Islet precursor cell (in vitro differentiated cells): ENCODE results near the gene TIMM23.
"Not testable (repeated sequence)": the region's sequence is repeated elsewhere in the genome, so short reads cannot be mapped to it uniquely, and the experiment has no call there.

Experiments
- DNase-seq: peaks from one replicate; pipeline ENCODE4 v3.0.0-alpha.2; 2018

TIMM23 gene

DNA sequence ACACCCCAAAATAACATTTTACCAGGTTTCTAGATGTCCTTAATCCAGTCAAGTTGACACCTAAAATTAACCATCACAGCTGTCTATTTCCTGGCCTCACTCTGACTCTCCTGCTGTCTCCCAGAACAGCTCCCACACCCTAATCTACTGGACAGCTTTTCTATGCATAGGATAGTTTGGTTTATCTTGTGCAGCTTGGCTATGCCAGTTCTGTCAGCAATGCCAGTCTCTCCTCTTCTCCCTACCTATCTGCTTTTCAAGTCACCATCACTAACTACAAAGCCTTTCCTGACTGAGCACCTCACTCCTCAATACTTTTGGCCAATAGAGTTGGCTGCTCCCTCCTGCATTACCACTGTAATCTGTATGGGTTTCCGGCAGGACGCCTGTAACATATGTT lies 53.1 kb downstream of the TIMM23 start:
- no peak for DNase-seq

DNA sequence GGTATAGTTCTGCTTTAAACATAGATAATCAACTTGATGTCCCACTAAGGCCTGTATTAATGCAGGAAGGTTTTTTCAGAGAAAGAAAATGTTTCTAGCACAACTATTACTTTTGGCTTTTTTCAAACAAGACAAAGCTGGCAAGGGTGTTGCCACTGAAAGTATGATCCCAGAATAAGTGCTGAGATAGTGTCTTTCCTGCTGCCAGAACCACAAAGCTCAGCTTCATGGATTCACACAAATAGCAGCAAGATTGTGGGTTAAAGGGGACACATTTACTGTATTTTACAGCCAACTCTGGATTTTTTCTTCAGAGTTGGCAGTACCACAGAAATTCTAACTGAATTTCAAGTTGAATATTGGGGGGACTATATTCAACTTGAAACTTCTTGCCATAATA lies 53.8 kb downstream of the TIMM23 start:
- no peak for DNase-seq

DNA sequence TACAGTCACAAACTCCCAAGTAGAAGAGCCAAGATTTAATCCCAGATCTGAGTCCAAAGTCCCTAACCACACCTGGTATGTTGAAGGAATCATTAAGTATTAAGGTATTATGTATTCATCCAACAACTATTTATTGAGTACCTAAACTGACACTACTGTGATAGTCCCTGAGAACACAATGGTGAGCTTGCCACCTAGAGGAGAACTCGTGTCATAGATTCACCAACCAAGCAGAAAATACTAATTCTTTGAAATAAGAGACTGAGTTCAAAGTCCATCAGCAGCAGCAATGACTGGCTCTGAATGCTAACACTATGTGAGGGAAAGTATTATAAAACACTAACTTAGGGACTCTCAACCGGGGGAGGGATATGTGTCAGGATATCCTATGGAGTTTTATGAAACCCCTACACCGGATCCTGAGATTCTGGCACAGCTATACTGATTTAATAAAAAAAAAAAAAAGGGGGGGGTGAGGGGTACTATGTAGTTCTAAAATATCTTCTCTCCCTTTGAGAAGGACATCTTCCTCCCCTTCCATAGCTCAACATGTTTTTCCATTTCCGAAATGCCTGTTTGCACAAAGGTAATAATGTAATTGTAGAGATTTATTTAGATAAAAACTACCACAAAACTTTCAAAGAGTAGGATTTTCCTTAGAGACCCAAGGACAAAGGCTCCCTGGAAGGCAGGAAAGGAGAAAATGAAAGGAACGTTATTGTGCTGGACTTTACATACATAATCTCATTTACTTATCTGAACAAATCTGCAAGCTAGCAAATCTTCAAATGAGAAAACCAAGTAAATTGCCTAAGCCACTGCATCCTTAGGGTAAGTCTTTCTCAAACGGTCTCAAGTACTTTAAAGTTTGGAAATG lies 56.5 kb downstream of the TIMM23 start:
- no peak for DNase-seq

DNA sequence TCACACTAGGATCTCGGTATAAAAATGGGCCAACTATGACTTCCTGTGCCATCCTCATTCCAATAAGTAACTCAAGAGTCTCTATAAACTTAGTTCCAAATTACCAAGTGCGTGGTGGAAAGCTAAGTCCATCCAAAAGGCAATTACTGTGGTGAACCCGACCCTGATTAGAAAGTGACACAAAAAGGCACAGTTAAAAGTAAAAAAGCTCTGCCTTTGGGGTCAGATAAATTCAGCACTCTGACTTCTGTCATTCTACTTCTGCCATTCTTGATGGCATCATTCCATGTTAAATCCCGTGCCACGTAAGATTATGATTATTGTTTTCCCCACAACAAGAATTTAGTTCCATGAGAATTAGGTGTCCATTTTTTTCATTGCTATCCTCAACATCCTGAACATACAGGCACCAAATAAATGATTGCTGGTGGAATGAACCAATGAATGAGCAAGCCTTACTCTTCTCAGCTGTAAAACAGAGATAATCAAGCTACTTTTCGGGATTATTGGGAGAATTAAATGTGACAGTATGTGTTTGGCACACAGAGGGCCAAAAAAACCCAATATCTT lies 57.3 kb downstream of the TIMM23 start:
- DNase-seq = no peak

DNA sequence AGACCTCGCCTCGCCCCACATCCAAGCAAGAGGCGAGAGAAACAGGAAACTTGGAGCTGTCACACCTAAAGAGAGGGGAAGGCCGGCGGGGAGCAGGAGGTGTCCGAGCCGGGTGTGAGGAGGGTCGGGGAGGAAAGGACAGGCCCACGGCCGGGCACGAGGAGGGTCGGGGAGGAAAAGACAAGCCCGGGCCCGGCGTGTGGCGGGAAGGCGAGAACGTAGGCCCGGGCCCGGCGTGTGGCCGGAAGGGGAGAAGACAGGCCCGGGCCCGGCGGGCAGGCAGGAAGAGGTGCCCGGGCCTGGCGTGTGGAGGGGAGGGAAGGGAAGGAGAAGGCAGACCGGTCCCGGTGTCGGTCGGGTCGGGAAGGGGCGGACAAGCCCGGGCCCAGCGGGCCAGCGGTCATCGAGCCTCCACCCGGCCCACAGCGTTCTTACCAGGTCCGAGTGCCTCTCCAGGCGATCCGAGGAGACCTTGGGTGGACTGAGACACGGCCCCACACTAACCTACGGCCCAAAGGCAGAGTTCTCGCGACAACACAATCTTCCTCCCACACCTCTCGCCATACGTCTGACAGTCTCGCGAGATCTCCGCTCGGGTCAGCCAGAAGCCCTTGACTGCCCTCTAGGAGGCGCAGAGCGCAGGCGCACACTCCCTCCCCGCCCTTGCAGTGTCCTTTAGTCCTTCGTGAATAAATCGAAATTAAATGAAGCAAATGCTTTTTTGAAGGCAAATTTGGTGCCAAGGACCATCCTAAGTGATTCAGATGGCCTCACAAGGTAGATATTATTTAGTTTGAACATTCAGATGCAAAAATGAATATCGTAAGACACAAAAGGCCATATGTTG lies 58.0 kb downstream of the TIMM23 start, which contains the start of gene NCOA4:
Gene NCOA4, minus strand, starts transcription at position 533 of the 847 bp plus-strand sequence. CDS start 13,943 bp downstream, outside the sequence.
- DNase-seq = peak; percentile 98

DNA sequence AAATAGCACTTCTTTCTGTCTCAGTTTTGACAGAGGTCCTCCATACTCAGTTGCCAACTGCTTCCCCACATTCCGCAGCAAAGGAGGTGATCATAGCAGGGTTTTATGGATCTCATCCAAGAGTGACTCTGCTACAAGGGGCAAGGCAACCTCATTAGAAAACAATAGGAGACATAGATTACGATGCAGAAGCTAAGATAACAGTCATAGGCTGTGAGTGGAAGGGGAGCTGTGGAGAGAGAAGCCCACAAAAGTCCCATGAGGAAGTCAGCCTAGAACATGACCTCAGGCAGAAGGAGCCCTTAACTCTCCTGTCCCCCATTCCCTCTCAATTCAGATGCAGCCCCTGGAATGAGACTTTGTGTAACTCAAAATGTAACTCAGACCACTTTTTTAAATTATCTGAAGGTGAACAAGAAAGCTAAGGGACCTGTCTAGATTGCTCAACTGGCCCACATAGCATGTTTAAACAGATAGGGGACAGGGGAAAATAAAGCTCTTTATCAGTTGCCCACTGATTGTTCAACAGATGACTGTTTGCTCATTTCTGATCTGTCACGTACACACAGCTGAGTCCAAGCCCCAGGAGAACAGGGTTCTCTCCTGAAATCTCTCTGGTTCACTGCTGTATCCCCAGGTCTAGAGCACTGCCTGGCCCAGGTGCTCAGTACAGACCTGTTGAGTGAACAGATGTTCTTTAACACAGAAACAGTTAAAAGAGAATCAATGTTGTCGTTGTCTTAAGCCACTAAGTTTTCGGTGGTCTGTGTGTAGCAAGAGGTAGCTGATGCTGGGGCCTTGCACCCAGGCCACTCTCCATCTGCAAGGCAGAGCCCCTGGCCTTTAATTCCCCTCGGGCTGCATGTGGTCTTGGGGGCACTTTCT lies 59.6 kb downstream of the TIMM23 start:
- no peak for DNase-seq

DNA sequence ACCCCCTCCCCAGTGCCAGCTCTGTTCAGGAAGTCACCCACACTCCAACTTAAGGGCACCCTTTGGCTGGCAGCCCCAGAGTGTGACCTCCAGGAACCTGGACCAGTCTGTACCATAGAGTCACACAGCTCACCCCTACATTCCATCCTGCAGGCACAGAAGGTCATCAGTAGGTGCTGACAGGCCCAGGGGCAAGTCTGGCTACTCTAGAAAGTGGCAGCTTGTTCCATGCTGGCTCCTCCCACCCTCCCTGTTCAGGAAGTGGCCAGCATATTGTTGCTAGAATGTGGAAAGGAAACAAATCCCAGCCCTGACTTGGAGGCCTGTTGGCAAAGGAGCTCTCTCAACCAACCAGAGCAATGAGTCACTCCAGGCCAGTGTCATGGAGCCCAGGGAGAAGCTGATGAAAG lies 61.3 kb downstream of the TIMM23 start:
- peak; percentile 93 for DNase-seq

DNA sequence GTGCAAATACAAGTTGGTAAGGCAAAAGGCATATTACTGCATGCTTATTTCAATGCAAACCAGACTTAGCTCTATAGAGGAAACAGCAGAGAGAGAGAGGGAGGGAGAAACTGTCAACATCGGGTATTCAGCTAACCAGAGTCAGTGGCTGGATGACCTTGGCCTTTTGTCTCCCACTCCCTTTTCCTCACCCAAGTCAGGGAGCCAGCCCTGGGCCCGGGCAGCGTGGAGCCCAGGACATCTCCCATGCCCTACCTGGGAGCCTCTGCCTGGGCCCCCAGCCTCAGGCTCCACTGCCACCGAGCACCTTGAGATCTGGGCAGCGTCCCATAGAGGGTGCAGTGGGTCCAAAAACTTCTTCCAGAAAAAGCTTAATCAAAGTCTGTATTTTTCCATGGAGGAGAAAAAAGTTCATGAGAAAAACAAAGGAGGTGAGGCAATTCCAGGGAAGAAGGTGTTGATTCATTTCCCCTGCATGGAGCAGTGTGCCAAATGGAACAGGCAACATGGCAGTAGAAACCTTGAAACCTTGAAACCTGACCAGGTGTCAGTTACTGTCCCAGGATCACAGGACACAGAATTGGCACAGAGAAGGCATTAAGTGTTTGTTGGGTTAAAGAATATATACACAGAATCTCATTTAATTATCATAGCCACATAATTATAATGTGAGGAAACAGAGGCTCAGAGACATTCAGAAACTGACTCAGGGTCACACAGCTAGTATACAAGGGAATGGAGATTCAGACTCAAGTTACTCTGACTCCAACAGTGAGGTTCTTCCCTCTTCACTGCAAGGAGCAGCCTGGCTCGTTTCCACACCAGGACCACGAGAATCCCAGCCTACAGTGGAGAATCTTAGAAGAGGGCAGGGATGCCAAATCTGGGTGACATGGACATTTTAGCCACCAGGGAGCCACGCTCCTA lies 63.9 kb downstream of the TIMM23 start:
- DNase-seq = peak; percentile 43

DNA sequence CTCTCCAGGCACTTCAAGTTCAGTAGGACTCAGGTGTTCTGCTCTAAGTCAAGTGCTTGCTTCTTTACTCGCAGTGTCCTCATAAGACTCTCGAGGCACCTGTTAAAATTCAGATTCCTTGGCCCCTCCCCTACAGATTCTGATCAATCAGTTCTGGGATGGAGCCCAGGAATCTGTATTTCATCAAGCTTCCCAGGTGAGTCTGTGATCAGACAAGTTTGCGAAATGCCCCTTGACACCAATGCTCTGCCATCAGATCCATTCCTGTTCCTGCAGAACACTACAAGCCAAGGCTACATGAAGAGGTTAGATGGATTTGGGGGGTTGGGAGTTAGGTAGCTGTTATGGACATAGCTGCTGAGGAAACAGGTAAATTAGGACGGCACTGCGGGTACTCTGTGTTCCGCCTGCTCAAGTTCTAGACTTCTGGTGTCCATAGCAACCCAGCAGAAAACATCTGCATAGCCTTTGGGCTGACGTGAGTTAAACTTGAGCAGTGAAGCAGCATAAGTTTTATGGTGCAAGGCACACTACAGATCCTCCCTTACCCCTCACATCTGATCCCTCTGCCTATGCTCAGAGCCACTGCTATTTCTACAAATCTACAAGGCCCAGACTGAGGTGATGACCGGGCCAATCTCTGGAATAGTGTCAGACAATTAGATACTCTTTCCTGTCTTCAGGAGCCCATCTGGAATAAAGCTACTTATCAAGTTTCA lies 65.0 kb downstream of the TIMM23 start:
- DNase-seq = no peak

DNA sequence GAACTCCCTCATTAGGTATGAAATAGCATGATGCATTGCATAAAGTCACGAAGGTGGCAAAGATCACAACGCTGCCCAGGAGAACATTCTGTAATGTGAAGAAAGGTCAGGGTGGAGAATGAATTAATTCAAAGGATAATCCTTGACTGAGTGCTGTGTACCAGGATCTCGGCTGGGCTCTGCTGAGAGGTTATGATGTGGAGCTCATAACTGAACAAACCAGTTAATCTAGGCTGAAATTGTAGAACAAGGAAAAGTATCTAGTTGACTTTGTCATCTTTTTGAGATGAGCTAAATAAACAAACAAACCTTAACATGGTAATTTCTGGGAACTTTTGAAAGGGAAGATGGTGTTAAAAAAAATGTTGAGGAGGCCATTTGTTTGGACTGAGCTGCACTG lies 67.7 kb downstream of the TIMM23 start:
- DNase-seq = no peak

DNA sequence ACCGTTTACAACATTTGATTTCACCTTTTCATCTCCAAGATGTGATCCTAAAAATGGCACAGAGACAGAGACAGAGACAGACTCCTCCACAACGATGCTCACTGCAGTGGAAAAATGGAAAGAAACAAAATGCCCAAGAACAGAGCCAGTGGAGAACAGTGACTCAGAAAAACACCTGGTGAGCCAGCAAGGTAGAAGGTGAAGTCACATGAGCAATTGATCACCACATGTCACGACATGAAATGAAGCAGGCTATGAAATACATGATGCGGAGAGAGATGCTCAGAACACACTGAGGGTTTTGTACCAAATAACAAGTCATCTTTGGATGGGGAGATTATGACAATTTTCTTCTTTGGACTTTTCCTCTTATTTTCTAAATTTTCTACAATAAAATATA lies 70.2 kb downstream of the TIMM23 start:
- DNase-seq = no peak

DNA sequence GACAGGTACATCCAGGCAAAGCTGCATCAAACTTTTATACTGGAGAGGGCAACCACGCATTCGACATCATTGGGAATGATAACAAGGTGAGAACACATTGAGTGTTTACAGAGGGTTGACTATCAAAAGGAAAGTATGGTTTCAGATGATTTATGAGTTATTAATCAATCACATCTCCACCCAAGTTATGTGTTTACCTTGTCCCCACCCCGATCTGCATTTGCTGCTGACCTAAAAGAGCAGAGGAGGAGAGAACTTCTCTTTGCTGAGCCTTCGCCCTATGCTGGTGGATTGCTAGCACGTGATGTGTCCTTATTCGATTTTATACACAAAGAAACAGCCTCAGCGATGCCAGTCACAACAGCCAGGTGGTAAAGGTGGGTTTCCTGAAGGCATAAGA lies 74.0 kb downstream of the TIMM23 start, which contains the start of gene MSMB:
Gene MSMB, minus strand, starts transcription at position 9 of the 400 bp plus-strand sequence. CDS start 32 bp downstream, outside the sequence.
- no peak for DNase-seq

DNA sequence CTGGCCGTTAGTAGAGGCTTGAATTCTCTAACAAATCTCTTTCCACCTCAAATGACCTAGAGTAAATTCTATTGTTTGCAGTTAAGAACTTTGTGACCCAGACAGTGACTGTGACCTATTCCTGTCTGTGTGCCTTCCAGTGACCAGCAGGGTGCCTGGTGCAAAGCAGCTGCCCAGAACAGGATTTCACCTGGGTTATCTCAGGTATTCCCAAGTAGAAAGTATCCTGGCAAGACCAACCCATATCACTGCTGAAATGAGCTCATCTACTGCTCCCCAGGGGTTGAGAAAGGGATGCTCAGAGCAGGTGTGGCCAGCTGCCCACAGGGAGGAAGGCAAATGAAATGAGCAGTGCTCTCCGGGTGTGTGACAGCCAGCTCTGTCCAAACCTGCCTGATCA lies 75.9 kb downstream of the TIMM23 start:
- no peak for DNase-seq

DNA sequence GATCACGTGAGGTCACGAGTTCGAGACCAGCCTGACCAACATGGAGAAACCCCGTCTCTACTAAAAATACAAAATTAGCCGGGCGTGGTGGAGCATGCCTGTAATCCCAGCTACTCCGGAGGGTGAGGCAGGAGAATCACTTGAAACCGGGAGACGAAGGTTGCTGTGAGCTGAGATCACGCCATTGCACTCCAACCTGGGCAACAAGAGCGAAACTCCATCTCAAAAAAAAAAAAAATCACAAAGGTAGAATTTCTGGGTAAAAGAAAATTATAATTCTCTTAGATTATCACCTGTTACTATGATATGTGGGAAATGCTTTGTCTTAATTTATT lies 77.2 kb downstream of the TIMM23 start:
- DNase-seq = not testable (repeated sequence)

DNA sequence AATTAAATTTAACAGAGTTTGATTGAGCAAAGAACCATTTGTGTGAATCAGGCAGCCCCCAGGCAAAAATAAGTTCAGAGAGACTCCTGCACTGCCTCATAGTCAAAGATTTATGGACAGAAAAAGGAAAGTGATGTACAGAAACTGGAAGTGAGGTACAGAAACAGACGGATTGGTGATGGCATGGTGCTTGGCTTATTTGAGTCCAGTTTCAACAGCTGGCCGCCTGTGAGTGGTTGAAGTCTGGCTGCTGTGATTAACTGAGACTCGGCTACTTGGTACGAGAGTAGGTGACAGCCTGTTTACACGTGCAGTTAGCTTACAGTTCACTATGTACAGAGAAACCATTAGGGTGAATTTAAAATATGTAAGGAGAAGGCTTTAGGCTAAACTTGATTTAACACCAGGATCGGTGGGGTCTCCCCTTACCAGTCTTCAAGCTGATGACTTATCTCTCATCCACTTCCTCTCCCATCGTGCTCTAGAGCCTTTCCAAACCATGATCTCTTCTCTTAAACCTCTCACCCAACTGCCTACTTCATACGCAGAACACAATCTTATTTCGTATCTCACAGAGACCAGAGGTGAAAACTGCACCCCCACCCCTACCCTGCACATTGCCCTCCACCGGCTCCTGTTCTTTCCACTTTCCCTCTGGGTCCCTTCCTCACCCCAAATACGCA lies 78.8 kb downstream of the TIMM23 start:
- DNase-seq = no peak

DNA sequence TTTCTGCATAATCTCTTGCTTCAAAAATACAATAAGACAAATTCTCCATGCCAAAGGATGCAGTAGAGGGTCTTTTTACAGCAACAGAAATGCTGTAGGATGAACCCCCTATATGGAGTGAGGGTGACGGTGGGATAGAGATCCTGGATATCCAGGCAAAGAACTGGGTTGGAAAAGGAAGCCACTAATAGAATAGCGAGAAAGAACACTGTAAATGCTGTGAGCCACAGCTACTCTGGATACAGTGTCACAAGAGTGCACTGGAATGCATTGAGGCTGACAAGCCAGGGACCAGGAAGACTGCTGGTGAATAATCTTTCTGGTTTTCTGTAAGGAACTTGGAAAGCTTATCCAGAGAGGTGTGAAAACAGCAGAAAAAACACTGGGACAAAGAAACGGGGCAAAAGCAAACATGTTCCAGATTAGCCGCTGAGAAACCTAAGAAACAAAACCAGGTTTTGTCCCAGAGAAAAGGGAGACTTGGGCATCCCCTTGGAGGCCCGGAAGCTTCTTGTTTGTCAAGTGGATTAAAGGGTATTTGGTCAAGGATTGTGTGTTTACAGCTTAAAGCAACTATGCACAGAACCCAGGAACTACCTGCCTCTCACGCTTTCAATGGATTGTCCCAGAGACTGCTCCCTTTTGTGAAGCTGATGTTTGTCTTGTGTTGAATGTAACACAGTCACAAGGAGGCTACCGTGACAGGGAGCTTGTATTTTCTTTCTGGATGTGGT lies 79.9 kb downstream of the TIMM23 start:
- peak; percentile 59 for DNase-seq

DNA sequence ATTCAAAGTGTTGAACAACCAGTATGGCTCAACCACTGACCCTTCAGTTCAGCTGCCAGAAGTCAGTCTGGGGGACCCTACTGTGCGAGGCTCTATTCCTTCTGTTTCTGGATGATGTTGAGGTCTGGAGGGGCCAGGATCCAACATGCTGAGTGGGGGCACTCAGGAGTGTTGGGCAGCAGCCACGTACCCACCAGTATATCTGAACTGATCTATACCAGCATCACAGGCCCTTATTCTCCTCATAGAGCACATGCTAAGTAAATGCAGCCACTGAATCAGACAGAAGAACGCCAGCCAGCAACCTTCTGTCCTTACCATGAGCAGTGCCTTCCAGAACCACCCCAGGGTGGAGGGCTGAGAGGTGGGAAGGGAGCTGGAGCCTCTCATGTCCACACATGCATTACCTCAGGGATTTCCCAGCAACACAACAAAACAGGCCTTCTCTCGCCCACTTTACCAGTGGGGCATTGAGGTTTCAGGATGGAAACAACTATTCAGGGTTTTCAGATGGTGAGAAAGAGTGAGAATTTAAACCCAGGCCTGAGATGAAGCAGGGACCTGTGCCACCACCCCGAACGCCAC lies 80.6 kb downstream of the TIMM23 start:
- no peak for DNase-seq
